ENCODE results near the gene PCK1. TPM values are rescaled to one million over a fixed set of nuclear protein-coding genes. Genes with fewer than 3 reads are reported as not detected.

PCK1 gene
- total RNA-seq, 1 experiment from 2014 or later = 0.49 TPM

- Histone ChIP-seq H3K4me2 (ENCODE audit: low read length) (no peak overlapping the region), H3K27ac (ENCODE audit: low read depth, low read length) (no peak overlapping the region), H3K4me3 (replicated peaks in 1 of 2; ENCODE audit: low read depth in 1 of 2, low read length in 2 of 2) (no peak overlapping the region), H3K9me2 (ENCODE audit: insufficient read depth) (no peaks in the 10 kb centered on the region), H2AFZ (ENCODE audit: low read depth, low read length, poor library complexity, severe bottlenecking) (no peak overlapping the region), H3K9me3 (ENCODE audit: control insufficient read depth in 1 of 2, insufficient read depth in 1 of 2, low read depth in 1 of 2, low read length in 2 of 2) (no peaks in the 10 kb centered on the region), H3K9ac (ENCODE audit: low read length) (no peak overlapping the region), H3K4me1 (ENCODE audit: control insufficient read depth in 1 of 2, insufficient read depth in 2 of 2, low read length in 2 of 2) (no peaks in the 10 kb centered on the region), H3K27me3 (ENCODE audit: insufficient read depth, low read length) (peaks cover 33% of the 10 kb centered on the region), H4K20me1 (ENCODE audit: insufficient read depth) (no peaks in the 10 kb centered on the region), H3K79me2 (ENCODE audit: insufficient read depth, low read length) (no peaks in the 10 kb centered on the region), H3K36me3 (ENCODE audit: control insufficient read depth in 1 of 2, insufficient read depth in 2 of 2, low read length in 2 of 2) (no peaks in the 10 kb centered on the region)
- BruUV-seq (replicated peaks) = no TSS peak
- intact Hi-C loops (cut with micrococcal nuclease) = no loop called here
- POLR2A ChIA-PET = no interaction called here
- RAD21 ChIA-PET (ENCODE audit: low non-redundant PET in 1 of 2, low total read pairs in 2 of 2, uncharacterized antibody in 2 of 2, unreplicated experiment in 2 of 2) = no interaction called here
- DNase-seq (ENCODE audit: low read depth, low spot score) (no peak), ATAC-seq (no peak)
- TF ChIP-seq ZNF274 (IDR thresholded peaks at IDR 0.05; ENCODE audit: low read depth, low read length) (no peak), CEBPB (IDR thresholded peaks at IDR 0.05; ENCODE audit: low read depth) (no peak)
- CTCF ChIA-PET = interaction anchor here (0.8 kb wide), 1 partner anchor 42 kb away, joined by 3 read pairs; no protein-coding TSS in a partner anchor
These were observed 8.1 kb downstream of the PCK1 start for GRCh38 chr20:57568960-57569359.

GRCh38 chr20:57570145-57570850, 9.4 kb downstream of the PCK1 start:
- POLR2A ChIA-PET = no interaction called here

More at GRCh38 chr20:57570145-57570850, 9.4 kb downstream of the PCK1 start:
- Histone ChIP-seq H3K36me3 (ENCODE audit: control insufficient read depth in 1 of 2, insufficient read depth in 2 of 2, low read length in 2 of 2) (no peaks in the 10 kb centered on the region), H3K79me2 (ENCODE audit: insufficient read depth, low read length) (no peaks in the 10 kb centered on the region), H4K20me1 (ENCODE audit: insufficient read depth) (no peaks in the 10 kb centered on the region), H2AFZ (ENCODE audit: low read depth, low read length, poor library complexity, severe bottlenecking) (no peak overlapping the region), H3K9ac (ENCODE audit: low read length) (no peak overlapping the region), H3K9me2 (ENCODE audit: insufficient read depth) (no peaks in the 10 kb centered on the region), H3K4me1 (ENCODE audit: control insufficient read depth in 1 of 2, insufficient read depth in 2 of 2, low read length in 2 of 2) (no peaks in the 10 kb centered on the region), H3K4me3 (replicated peaks in 1 of 2; ENCODE audit: low read depth in 1 of 2, low read length in 2 of 2) (no peak overlapping the region), H3K4me2 (ENCODE audit: low read length) (no peak overlapping the region), H3K27ac (ENCODE audit: low read depth, low read length) (no peak overlapping the region), H3K27me3 (ENCODE audit: insufficient read depth, low read length) (peaks cover 41% of the 10 kb centered on the region), H3K9me3 (ENCODE audit: control insufficient read depth in 1 of 2, insufficient read depth in 1 of 2, low read depth in 1 of 2, low read length in 2 of 2) (no peaks in the 10 kb centered on the region)
- BruUV-seq (replicated peaks) = no TSS peak
- TF ChIP-seq ELF1 (IDR thresholded peaks at IDR 0.05; ENCODE audit: borderline replicate concordance, low read depth) = no peak
- no peak for TF ChIP-seq EGR1 (IDR thresholded peaks at IDR 0.05; ENCODE audit: low read depth)
- no peak for TF ChIP-seq ZNF274 (IDR thresholded peaks at IDR 0.05; ENCODE audit: low read depth, low read length)
- TF ChIP-seq ZFX (IDR thresholded peaks at IDR 0.05) = no peak
- no peak for TF ChIP-seq POLR2A (IDR thresholded peaks at IDR 0.05; ENCODE audit: borderline replicate concordance, extremely low read depth, insufficient read depth, insufficient read length)
- TF ChIP-seq CEBPB (IDR thresholded peaks at IDR 0.05; ENCODE audit: low read depth) = no peak
- no peak for TF ChIP-seq CBX3 (IDR thresholded peaks at IDR 0.05; ENCODE audit: low read depth)
- TF ChIP-seq RAD21 (IDR thresholded peaks at IDR 0.05; ENCODE audit: low read depth) = no peak
- no peak for TF ChIP-seq ATF3 (IDR thresholded peaks at IDR 0.05)
- no peak for TF ChIP-seq POLR2AphosphoS5 (IDR thresholded peaks at IDR 0.05; ENCODE audit: low read depth, low read length)
- no peak for TF ChIP-seq SRF (IDR thresholded peaks at IDR 0.05; ENCODE audit: low read depth)
- no peak for TF ChIP-seq EZH2 (IDR thresholded peaks at IDR 0.05)
- TF ChIP-seq ZBTB33 (IDR thresholded peaks at IDR 0.05; ENCODE audit: extremely low read depth, insufficient replicate concordance, low read length) = no peak
- TF ChIP-seq SIN3A (IDR thresholded peaks at IDR 0.05; ENCODE audit: low read depth) = no peak
- ATAC-seq (no peak), DNase-seq (ENCODE audit: low read depth, low spot score) (no peak)
- RAD21 ChIA-PET (ENCODE audit: low non-redundant PET in 1 of 2, low total read pairs in 2 of 2, uncharacterized antibody in 2 of 2, unreplicated experiment in 2 of 2) = no interaction called here
- CTCF ChIA-PET = no interaction called here
- intact Hi-C loops (cut with micrococcal nuclease) = no loop called here

Measured in HCT116 (cell line).